HG03159 (cell line): ENCODE measurements around the gene NUTM2B.
"Not testable (repeated sequence)": the region's sequence is repeated elsewhere in the genome, so short reads cannot be mapped to it uniquely, and the experiment has no call there.

ENCODE experiments used
- ATAC-seq: cut with Tn5 transposase; IDR thresholded peaks from one replicate; pipeline ENCODE4 v1.9.1; 2021; ENCODE audit warnings: mild to moderate bottlenecking, moderate library complexity; ENCODE audit not compliant: unreplicated experiment

The NUTM2B gene

DNA sequence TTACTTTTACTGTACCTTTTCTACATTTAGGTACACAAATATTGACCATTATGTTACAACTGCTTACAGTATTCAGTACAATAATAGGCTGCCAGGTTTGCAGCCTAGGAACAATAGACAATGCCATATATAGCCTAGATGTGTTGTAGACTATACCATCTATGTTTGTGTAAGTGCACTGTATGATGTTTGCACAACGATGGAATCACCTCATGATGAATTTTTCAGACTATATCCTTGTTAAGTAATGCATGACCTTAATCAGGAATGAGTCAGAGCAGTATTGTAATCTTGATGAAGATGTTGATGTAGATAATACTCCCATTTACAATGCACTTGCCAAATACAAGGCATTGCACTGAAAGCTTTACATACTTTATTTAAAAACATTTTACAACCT lies 23.6 kb downstream of the NUTM2B start:
- not testable (repeated sequence) for ATAC-seq

DNA sequence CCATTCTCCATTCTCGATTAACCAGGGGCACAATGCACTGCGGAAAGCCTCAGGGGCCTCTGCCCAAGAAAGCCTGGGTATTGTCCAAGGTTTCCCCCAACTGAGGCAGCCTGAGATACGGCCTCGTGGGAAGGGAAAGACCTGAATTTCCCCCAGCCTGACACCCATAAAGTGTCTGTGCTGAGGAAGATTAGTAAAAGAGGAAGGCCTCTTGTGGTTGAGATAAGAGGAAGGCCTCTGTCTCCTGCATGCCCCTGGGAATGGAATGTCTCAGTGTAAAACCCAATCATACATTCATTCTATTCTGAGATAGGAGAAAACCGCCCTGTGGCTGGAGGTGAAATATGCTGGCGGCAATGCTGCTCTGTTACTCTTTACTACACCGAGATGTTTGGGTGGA lies 41.8 kb downstream of the NUTM2B start:
- ATAC-seq = not testable (repeated sequence)

DNA sequence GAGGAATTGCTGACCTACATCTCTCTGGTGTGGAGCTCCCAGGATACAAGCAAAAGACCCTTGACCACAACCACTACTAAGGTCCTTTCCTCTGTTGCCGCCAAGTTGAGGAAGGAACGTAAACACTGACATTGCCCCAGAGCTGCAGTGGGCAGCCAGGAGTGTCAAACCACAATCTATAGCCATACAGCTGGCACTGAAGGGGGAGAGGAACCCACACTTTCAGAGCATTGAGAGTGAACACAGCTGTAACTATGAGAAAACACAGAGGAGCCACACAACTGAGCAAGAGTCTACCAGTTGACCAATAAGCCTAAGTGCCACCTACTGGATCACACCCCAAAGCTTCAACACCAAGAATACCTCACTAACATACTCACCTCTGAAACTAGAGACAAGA lies 45.5 kb downstream of the NUTM2B start:
- not testable (repeated sequence) for ATAC-seq

DNA sequence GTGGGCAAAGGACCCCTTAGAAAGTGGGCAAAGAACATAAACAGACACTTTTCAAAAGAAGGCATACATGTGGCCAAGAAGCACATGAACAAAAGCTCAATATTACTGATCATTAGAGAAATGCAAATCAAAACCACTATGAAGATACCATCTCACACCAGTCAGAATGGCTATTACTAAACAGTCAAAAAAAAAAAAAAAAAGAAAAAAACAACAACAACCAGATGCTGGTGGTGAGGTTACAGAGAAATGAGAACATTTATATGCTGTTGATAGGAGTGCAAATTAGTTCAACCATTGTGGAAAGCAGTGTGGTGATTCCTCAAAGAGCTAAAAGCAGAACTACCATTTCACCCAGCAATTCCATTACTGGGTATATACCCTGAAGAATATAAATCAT lies 50.6 kb downstream of the NUTM2B start:
- ATAC-seq = not testable (repeated sequence)

DNA sequence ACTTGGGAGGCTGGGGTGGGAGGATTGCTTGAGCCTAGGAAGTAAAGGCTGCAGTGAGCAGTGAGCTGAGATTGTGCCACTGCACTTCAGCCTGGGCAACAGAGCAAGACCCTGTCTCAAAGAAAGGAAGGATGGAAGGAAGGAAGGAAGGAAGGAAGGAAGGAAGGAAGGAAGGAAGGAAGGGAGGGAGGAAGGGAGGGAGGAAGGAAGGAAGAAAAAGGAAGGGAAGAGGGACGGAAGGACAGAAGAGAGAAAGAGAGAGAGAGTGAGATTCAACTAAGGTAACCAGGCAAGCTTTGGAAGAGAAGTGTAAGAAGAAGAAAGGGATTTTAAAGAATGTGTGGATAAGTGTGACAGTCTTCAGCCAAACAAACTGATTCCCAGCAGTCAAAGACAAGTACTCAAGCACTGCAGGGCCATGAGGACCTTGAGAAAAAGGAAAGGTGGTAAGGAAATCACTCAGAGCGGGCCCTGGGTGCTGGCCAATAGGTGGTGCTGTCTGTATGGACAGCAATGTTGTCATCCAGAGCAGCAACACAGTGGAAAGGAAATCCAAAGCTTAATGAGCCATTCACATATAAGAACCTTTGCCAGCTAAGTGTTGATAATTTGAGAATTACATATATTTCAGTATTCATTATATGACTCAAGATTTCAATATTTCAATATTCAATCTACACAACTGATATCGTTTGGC lies 55.4 kb downstream of the NUTM2B start:
- not testable (repeated sequence) for ATAC-seq
